Epithelial cell of alveolus of lung (primary cell): ENCODE data around the gene WIPF2. TPM values are rescaled to one million over a fixed set of nuclear protein-coding genes. Genes with fewer than 3 reads are reported as not detected.

Source experiments
- total RNA-seq: library from RNA; depleted of rRNA; stranded (reverse); fragments of >200 nt; gene quantifications from 2 replicates; pipeline ENCODE4 v1.2.1, GENCODE V29; 2015

WIPF2 gene, protein sequence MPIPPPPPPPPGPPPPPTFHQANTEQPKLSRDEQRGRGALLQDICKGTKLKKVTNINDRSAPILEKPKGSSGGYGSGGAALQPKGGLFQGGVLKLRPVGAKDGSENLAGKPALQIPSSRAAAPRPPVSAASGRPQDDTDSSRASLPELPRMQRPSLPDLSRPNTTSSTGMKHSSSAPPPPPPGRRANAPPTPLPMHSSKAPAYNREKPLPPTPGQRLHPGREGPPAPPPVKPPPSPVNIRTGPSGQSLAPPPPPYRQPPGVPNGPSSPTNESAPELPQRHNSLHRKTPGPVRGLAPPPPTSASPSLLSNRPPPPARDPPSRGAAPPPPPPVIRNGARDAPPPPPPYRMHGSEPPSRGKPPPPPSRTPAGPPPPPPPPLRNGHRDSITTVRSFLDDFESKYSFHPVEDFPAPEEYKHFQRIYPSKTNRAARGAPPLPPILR
- 9.1 and 11.1 TPM in 2 replicates for total RNA-seq

DNA sequence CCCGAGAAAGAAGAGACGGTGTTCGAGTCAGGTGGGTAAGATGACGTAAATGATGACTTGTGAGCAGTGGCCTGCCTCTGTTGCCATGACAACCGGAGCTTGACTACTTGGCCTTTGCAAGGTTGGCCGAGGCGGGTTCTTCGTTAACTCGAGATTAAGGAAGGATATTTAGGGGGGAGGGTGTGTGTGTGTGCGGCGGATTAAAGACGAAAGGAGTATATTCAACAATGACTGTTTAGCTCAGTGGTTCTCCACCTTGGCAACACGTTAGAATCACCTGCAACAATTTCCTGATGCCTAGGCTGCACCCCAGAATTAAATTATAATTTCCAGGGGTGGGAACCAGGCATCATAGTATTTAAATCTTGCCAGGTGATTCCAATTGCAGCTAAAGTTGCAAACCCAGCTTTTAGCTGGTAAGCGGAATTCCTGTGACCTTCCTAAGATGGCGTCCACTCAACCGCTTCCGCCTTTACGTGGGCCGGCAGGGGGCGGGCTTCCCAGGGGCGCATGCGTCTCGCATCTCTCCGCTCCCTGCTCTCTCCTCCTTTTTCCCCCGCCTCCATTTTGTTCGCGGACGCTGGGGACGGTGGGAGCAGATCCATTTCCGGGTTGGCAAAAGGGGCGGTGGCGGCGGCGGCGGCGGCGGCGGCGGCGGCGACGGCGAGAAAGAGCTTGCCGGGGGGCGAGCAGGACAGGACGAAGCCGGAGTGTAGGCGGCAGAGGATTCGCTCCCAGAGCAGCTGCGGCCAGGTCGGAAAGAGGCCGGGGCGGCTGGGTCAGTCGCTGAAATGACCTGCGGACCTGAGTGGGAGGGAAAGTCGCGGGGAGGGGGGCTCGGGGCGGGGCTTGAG, at the start of gene WIPF2:
TSS of gene WIPF2 (plus strand) at position 565 of the 854 bp plus-strand sequence. CDS start 37,156 bp downstream, outside the sequence.

DNA sequence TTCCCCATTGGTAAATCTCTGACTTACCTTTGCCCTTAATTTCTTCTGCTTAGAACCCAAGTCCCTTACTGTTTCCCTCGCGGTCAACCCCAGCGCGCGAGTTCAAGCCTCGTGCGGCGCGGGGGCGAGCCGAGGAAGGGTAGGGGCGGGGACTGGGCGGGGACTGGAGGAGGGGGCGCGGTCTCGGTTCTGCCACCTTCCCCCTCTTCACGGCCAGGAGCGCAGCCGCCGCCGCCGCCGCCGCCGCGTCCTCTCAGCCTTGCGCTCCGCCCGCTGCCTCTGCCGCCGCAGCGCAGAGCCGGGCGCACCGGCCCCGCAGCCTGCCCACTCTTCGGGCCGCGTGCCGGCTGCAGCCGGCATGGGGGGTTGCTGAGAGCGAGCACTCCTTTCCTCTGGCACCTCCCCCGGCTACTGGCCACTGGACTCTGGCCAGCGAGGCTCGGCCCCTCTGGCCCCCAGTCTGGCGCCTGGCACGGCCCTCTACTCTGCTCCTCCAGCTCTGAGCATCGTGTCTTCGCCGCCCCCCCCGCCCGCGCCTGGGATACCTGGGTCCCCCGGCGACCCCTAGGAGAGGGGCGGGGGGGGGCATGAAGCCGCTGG, 41.7 kb upstream of the WIPF2 start, which contains the start of gene RAPGEFL1:
TSS of gene RAPGEFL1 (plus strand) at position 196 of the 600 bp plus-strand sequence. CDS start at position 588, 392 bp downstream.

DNA sequence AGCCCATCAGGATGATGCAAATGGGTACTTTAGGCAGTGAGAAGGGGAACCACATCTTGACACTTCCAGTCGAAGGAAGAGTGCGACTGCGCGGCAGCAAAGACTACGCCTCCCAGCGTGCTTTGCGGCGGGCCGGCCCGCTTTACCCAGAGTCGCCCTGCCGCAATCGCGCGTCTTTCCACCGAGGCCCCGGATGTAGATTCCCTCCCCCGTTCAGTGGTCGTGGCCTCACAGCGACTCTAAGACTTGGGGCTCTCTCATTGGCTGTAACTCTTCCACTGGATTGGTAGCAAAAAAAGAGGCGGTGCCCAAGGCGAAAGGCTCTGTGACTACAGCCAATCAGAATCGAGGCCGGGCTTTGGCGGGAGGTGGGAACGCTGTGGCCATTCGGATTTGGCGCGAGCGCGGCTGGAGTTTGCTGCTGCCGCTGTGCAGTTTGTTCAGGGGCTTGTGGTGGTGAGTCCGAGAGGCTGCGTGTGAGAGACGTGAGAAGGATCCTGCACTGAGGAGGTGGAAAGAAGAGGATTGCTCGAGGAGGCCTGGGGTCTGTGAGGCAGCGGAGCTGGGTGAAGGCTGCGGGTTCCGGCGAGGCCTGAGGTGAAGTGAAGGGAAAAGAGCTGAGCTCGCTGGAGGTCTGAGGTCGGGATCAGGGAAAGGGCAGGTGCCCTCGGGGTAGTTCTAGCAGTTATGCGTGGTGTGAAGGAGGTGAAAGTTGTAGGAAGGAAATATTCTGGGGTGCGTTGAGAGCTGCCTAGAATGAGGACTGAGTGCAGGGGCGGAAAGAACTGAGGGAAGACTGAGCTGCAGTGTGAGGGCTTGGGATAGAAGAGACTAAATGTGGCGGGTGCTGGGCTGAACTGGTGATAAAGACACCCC, 68.6 kb downstream of the WIPF2 start, which contains the start of gene CDC6:
TSS of gene CDC6 (plus strand) at position 386 of the 876 bp plus-strand sequence. CDS start 1,542 bp downstream, outside the sequence.

DNA sequence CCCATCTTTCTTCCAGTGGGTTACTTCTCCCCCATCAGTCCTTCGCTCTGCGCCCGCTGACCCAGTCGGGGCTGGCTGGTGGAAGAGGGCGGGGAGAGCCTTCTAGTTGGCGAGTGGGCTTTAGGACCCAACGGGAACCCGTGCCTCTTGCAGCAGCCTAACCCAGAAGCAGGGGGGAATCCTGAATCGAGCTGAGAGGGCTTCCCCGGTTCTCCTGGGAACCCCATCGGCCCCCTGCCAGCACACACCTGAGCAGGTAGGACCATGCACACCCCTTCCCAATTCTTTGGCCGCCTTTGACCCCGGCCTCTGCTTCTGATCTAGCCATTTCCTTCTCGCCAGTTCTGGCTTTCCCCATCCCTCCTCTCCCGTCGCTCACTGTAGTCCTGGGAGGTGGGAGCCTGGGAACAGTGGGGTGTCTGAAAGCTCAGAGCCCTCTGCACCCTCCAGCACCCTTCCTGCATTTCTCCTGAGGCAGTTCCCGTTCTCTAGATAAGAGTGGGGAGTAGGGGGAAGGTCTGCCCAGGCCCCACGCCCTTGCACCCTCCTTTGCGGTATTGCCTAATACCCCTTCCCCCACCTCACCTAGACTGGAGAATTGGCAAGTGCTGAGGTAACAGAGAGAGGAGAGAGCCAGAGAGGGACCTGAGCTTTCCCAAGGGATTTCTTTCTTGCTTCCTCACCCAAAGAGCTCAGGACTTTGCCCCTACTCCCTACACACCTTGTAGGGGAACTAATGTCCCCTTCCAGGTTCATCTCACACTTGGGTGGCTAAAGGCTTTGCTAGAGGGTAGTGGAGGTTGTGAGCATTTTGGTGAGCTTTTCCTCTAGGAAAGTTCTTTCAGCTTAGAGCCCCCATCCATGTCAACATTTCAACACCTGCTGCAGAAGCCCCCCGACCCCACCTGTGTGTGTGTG, 90.2 kb downstream of the WIPF2 start, which contains the start of gene RARA:
TSS of gene RARA (plus strand) at position 150 of the 918 bp plus-strand sequence. CDS start 22,039 bp downstream, outside the sequence.

Other genes starting within 250 kb of the WIPF2 start
- gene PSMD3, start 238.5 kb upstream of the WIPF2 start, total RNA-seq, result 127 and 134 TPM in 2 replicates
- 1.5 and 76.0 TPM in 2 replicates for gene CSF3, start 203.9 kb upstream of the WIPF2 start, total RNA-seq
- gene MED24, start 164.9 kb upstream of the WIPF2 start, total RNA-seq, result 58.9 and 71.0 TPM in 2 replicates
- 17.8 and 48.1 TPM in 2 replicates for gene THRA, start 156.3 kb upstream of the WIPF2 start, total RNA-seq
- 2.8 and 3.7 TPM in 2 replicates for gene NR1D1, start 118.7 kb upstream of the WIPF2 start, total RNA-seq
- gene MSL1, start 97.3 kb upstream of the WIPF2 start, total RNA-seq, result 37.1 and 90.2 TPM in 2 replicates
- gene CASC3, start 78.8 kb upstream of the WIPF2 start, total RNA-seq, result 29.6 and 36.1 TPM in 2 replicates
- gene RAPGEFL1, start 41.8 kb upstream of the WIPF2 start, total RNA-seq, result 2.6 and 4.9 TPM in 2 replicates
- gene CDC6, start 68.6 kb downstream of the WIPF2 start, total RNA-seq, result 6.2 and 26.8 TPM in 2 replicates
- 22.0 and 38.6 TPM in 2 replicates for gene RARA, start 89.9 kb downstream of the WIPF2 start, total RNA-seq
- 3.4 and 3.7 TPM in 2 replicates for gene GJD3, start 145.4 kb downstream of the WIPF2 start, total RNA-seq
- 89.5 and 102 TPM in 2 replicates for gene TOP2A, start 198.6 kb downstream of the WIPF2 start, total RNA-seq
- gene IGFBP4, start 224.1 kb downstream of the WIPF2 start, total RNA-seq, result 126 and 1,753 TPM in 2 replicates